NCI-H82 (cell line): ENCODE results near the gene LRRC41.
"Not testable (repeated sequence)": the region's sequence is repeated elsewhere in the genome, so short reads cannot be mapped to it uniquely, and the experiment has no call there.

Source experiments
- DNase-seq: peaks from one replicate; lab custom pipeline; 2025; lab: John Stamatoyannopoulos, UW

Gene LRRC41

GRCh38 chr1:46322191-46322590 lies 18.8 kb upstream of the LRRC41 start:
- not testable (repeated sequence) for DNase-seq

GRCh38 chr1:46319960-46320914 lies 16.8 kb upstream of the LRRC41 start:
- peak; percentile 87 for DNase-seq

- peak; percentile 54 for DNase-seq
Observed at GRCh38 chr1:46319301-46319700, 15.9 kb upstream of the LRRC41 start.

GRCh38 chr1:46317323-46317722 lies 13.9 kb upstream of the LRRC41 start:
- no peak for DNase-seq

- DNase-seq: no peak
Observed at GRCh38 chr1:46315669-46316403, 12.4 kb upstream of the LRRC41 start.

- DNase-seq: no peak
Observed at GRCh38 chr1:46310321-46310720, 6.9 kb upstream of the LRRC41 start.

- DNase-seq: no peak
Observed at GRCh38 chr1:46309401-46310159, 6.2 kb upstream of the LRRC41 start.

- DNase-seq: no peak
Observed at GRCh38 chr1:46306159-46306530, 2.7 kb upstream of the LRRC41 start.

- peak; percentile 54 for DNase-seq
Observed at GRCh38 chr1:46303872-46304326, 483 bp upstream of the LRRC41 start.

GRCh38 chr1:46302641-46303037 lies 777 bp downstream of the LRRC41 start:
- no peak for DNase-seq

- DNase-seq: peak; percentile 74
Observed at GRCh38 chr1:46301808-46302640, 1.4 kb downstream of the LRRC41 start.

GRCh38 chr1:46301406-46301807 lies 2.0 kb downstream of the LRRC41 start:
- DNase-seq: peak; percentile 64

GRCh38 chr1:46300673-46301405 lies 2.6 kb downstream of the LRRC41 start:
- no peak for DNase-seq

- DNase-seq: no peak
Observed at GRCh38 chr1:46298387-46298786, 5.0 kb downstream of the LRRC41 start.

- no peak for DNase-seq
Observed at GRCh38 chr1:46295306-46295705, 8.1 kb downstream of the LRRC41 start.

- no peak for DNase-seq
Observed at GRCh38 chr1:46289976-46290375, 13.4 kb downstream of the LRRC41 start.

- DNase-seq: no peak
Observed at GRCh38 chr1:46289134-46289494, 14.3 kb downstream of the LRRC41 start.

- no peak for DNase-seq
Observed at GRCh38 chr1:46288485-46289133, 14.8 kb downstream of the LRRC41 start.

GRCh38 chr1:46285730-46286477 lies 17.5 kb downstream of the LRRC41 start:
- peak; percentile 90 for DNase-seq
